SU-DHL-6 (cell line): Measurements from ENCODE around the gene SUSD4.

Experiments
- H2AFZ ChIP-seq: fragments of 200-600 bp; sonication (generic); 2 replicates; pipeline ENCODE4 v1.6.1; 2014; ENCODE audit warnings: low read depth, mild to moderate bottlenecking, moderate library complexity, mixed read lengths, antibody characterized with exemption, low read length; ENCODE audit not compliant: severe bottlenecking
- H3F3A ChIP-seq: fragments of 200-600 bp; shearing (Covaris generic); 2 replicates; pipeline ENCODE4 v1.6.0; 2016; ENCODE audit warnings: antibody characterized with exemption, mild to moderate bottlenecking; ENCODE audit not compliant: insufficient read depth
- H3K27ac ChIP-seq: fragments of 200-600 bp; sonication (generic); 2 replicates; pipeline ENCODE4 v1.5.1; 2016; ENCODE audit warnings: low read depth, mild to moderate bottlenecking, low read length, moderate library complexity, mixed read lengths
- H3K27me3 ChIP-seq: fragments of 200-600 bp; sonication (generic), shearing (Covaris generic); 2 replicates; pipeline ENCODE4 v1.6.0; 2014; ENCODE audit warnings: mild to moderate bottlenecking, low read length
- H3K36me3 ChIP-seq: fragments of 200-600 bp; sonication (generic); 2 replicates; pipeline ENCODE4 v1.6.1; 2014; ENCODE audit warnings: mild to moderate bottlenecking, low read length, mixed read lengths
- H3K4me2 ChIP-seq: fragments of 300-600, 200-600 bp; shearing (Covaris generic), sonication (generic); 2 replicates; pipeline ENCODE4 v1.6.0; 2014; ENCODE audit warnings: low read length, low read depth, mild to moderate bottlenecking; ENCODE audit not compliant: poor library complexity, severe bottlenecking
- H3K4me3 ChIP-seq: fragments of 200-600 bp; sonication (generic); 2 replicates; pipeline ENCODE4 v1.5.1; 2014; ENCODE audit warnings: antibody characterized with exemption, low read length, mild to moderate bottlenecking, mixed read lengths; ENCODE audit not compliant: insufficient read depth, poor library complexity, severe bottlenecking
- H3K79me2 ChIP-seq: fragments of 200-600 bp; sonication (generic); 2 replicates; pipeline ENCODE4 v1.6.1; 2014; ENCODE audit warnings: mild to moderate bottlenecking, low read length, moderate library complexity; ENCODE audit not compliant: insufficient read depth
- H3K9ac ChIP-seq: fragments of 200-600 bp; sonication (generic); 2 replicates; pipeline ENCODE4 v1.7.0; 2014; ENCODE audit warnings: mild to moderate bottlenecking, low read length
- H3K9me2 ChIP-seq: fragments of 200-600 bp; sonication (generic); replicated peaks from 2 replicates; pipeline ENCODE4 v1.6.1; 2014; ENCODE audit warnings: low read length; ENCODE audit not compliant: insufficient read depth
- H3K9me3 ChIP-seq: fragments of 200-600 bp; sonication (generic); 2 replicates; pipeline ENCODE4 v1.6.1; 2014; ENCODE audit warnings: low read length, mixed read lengths; ENCODE audit not compliant: insufficient read depth
- H4K20me1 ChIP-seq: fragments of 200-600 bp; sonication (generic); 2 replicates; pipeline ENCODE4 v1.6.1; 2014; ENCODE audit warnings: low read depth, mild to moderate bottlenecking, antibody characterized with exemption, low read length, moderate library complexity, mixed read lengths
- EZH2phosphoT487 ChIP-seq: fragments of 200-600 bp; sonication (generic), shearing (Covaris generic); conservative IDR thresholded peaks from 2 replicates; pipeline ENCODE4 v1.6.1; 2018; ENCODE audit warnings: mild to moderate bottlenecking, antibody characterized with exemption, low read length, moderate library complexity, mixed read lengths
- TF ChIP-seq, protein P1 (sequence below): fragments of 200-600 bp; sonication (generic); IDR thresholded peaks from one replicate; pipeline ENCODE4 v1.5.1; 2017; ENCODE audit warnings: antibody characterized with exemption, mild to moderate bottlenecking, low read length, moderate library complexity; ENCODE audit not compliant: insufficient read depth, poor library complexity, severe bottlenecking

Gene SUSD4

DNA sequence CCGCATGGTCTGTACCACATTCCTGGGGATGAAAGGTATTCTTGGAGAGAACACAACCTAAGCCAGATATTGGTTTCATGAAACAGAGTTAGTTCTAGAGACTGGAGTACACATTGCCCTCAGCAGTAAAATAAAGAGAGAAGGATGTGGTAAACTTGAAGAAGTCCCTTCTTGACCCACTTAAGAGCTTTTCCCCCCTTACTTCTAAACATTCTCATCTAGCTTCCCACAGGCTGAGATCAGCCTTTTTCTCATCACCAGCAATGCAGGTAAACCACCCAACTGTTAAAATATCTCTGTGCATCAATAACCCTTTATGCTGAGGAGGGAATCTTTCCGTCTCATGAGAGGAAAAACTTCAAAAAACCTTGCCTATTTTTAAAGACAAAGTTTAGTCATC is 62.6 kb downstream of the SUSD4 start:
- Histone ChIP-seq H3K4me2 (no peak overlapping the region), H3K4me3 (no peak overlapping the region), H3K9me2 (no peaks in the 10 kb centered on the region), H3K36me3 (no peaks in the 10 kb centered on the region), H3K79me2 (no peaks in the 10 kb centered on the region), H4K20me1 (no peaks in the 10 kb centered on the region), H3K27me3 (no peaks in the 10 kb centered on the region), H3K27ac (no peak overlapping the region), H2AFZ (no peak overlapping the region), H3F3A (no peaks in the 10 kb centered on the region), H3K9ac (no peak overlapping the region), H3K9me3 (no peaks in the 10 kb centered on the region)
- TF ChIP-seq EZH2phosphoT487, result no peak
- TF ChIP-seq, protein P1, sequence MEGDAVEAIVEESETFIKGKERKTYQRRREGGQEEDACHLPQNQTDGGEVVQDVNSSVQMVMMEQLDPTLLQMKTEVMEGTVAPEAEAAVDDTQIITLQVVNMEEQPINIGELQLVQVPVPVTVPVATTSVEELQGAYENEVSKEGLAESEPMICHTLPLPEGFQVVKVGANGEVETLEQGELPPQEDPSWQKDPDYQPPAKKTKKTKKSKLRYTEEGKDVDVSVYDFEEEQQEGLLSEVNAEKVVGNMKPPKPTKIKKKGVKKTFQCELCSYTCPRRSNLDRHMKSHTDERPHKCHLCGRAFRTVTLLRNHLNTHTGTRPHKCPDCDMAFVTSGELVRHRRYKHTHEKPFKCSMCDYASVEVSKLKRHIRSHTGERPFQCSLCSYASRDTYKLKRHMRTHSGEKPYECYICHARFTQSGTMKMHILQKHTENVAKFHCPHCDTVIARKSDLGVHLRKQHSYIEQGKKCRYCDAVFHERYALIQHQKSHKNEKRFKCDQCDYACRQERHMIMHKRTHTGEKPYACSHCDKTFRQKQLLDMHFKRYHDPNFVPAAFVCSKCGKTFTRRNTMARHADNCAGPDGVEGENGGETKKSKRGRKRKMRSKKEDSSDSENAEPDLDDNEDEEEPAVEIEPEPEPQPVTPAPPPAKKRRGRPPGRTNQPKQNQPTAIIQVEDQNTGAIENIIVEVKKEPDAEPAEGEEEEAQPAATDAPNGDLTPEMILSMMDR, result no peak

DNA sequence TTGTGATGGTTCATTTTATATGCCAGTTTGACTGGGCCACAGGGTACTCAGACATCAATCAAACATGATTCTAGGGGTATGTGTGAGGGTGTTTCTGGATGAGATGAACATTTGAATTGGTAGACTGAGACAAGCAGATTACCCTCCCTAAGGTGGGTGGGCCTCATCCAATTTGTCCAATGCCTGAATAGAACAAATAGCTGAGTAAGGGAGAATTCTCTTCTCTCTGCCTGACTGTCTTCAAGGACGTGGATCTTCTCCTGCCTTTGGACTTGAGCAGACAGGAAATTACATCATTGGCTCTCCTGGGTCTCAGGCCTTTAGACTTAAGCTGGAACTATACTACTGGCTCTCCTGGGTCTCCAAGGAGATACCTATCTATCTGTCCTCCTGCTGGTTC is 64.4 kb downstream of the SUSD4 start:
- Histone ChIP-seq H3K27me3 (no peaks in the 10 kb centered on the region), H3K36me3 (no peaks in the 10 kb centered on the region), H3K9me3 (no peaks in the 10 kb centered on the region), H3K4me2 (no peak overlapping the region), H3K9me2 (no peaks in the 10 kb centered on the region), H4K20me1 (no peaks in the 10 kb centered on the region), H2AFZ (no peak overlapping the region), H3K27ac (no peak overlapping the region), H3K9ac (no peak overlapping the region), H3K4me3 (no peak overlapping the region), H3K79me2 (no peaks in the 10 kb centered on the region), H3F3A (no peaks in the 10 kb centered on the region)
- TF ChIP-seq, protein P1, result no peak
- no peak for TF ChIP-seq EZH2phosphoT487

DNA sequence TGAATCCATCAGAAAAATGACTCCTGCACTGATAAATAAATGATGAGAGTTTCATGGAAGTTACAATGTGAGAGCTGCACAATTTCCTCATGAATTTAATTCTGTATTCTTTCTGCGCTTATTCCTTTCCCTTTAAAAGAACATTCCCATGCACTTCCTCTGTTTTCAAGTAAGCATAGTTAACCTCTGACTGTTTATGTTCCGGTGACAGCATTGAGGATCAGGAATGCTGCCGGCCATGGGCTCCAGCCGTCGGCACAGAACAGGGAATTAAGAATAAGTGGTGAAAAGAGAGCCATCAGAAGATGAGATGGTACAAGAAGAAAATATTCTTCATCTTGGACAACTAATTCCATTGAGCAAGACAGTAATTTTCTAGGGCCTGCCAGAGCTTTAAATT is 65.3 kb downstream of the SUSD4 start:
- Histone ChIP-seq H3K9me2 (no peaks in the 10 kb centered on the region), H3F3A (no peaks in the 10 kb centered on the region), H3K79me2 (no peaks in the 10 kb centered on the region), H3K4me2 (no peak overlapping the region), H3K27me3 (no peaks in the 10 kb centered on the region), H3K36me3 (no peaks in the 10 kb centered on the region), H2AFZ (no peak overlapping the region), H3K9me3 (no peaks in the 10 kb centered on the region), H3K27ac (no peak overlapping the region), H3K9ac (no peak overlapping the region), H4K20me1 (no peaks in the 10 kb centered on the region), H3K4me3 (no peak overlapping the region)
- no peak for TF ChIP-seq EZH2phosphoT487
- TF ChIP-seq, protein P1, result no peak

DNA sequence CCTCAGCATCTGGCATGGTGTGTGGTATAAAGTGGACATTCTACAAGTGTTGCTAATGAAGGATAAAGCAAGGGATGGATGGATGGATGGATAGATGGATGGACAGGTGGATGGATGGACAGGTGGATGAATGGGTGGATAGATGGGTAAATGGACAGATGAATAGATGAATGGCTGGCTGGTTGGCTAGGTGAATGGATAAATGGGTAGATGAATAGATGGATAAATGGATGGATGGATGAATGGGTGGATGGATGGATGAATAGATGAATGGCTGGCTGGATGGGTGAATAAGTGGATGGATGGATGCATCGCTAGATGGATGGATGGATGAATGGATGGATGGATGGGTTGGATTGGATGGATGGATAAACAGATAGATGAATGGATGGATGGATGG is 66.2 kb downstream of the SUSD4 start:
- Histone ChIP-seq H2AFZ (no peak overlapping the region), H3K9ac (no peak overlapping the region), H3K4me3 (no peak overlapping the region), H3K9me2 (no peaks in the 10 kb centered on the region), H3F3A (no peaks in the 10 kb centered on the region), H4K20me1 (no peaks in the 10 kb centered on the region), H3K4me2 (no peak overlapping the region), H3K36me3 (no peaks in the 10 kb centered on the region), H3K9me3 (no peaks in the 10 kb centered on the region), H3K27me3 (no peaks in the 10 kb centered on the region), H3K79me2 (no peaks in the 10 kb centered on the region), H3K27ac (no peak overlapping the region)
- TF ChIP-seq, protein P1, result no peak
- no peak for TF ChIP-seq EZH2phosphoT487
